DOHH2 (cell line): ENCODE measurements around the gene ACTN1.

Experiments used
- H3F3A ChIP-seq: fragments of 200-600 bp; sonication (generic), shearing (Covaris generic); 2 replicates; pipeline ENCODE4 v1.6.0; 2016; ENCODE audit warnings: antibody characterized with exemption, mild to moderate bottlenecking; ENCODE audit not compliant: control insufficient read depth, insufficient read depth
- H3K27ac ChIP-seq: fragments of 200-600 bp; sonication (generic); 2 replicates; pipeline ENCODE4 v1.5.1; 2014; ENCODE audit warnings: low read depth, mild to moderate bottlenecking, low read length, moderate library complexity
- H3K27me3 ChIP-seq: fragments of 200-600 bp; sonication (generic); 2 replicates; pipeline ENCODE4 v1.6.1; 2014; ENCODE audit warnings: mild to moderate bottlenecking, low read length, mixed read lengths; ENCODE audit not compliant: control insufficient read depth
- H3K36me3 ChIP-seq: fragments of 200-600 bp; sonication (generic); 2 replicates; pipeline ENCODE4 v1.6.1; 2014; ENCODE audit warnings: mild to moderate bottlenecking, low read length, moderate library complexity, mixed read lengths; ENCODE audit not compliant: control insufficient read depth
- H3K4me1 ChIP-seq: fragments of 200-600 bp; sonication (generic); 2 replicates; pipeline ENCODE4 v1.6.1; 2014; ENCODE audit warnings: mild to moderate bottlenecking, low read length, mixed read lengths; ENCODE audit not compliant: control insufficient read depth
- H3K4me2 ChIP-seq: fragments of 200-600 bp; sonication (generic); 2 replicates; pipeline ENCODE4 v1.6.0; 2014; ENCODE audit warnings: mild to moderate bottlenecking, low read length, moderate library complexity
- H3K4me3 ChIP-seq: fragments of 200-600 bp; sonication (generic); 2 replicates; pipeline ENCODE4 v1.5.1; 2014; ENCODE audit warnings: mild to moderate bottlenecking, low read length, mixed read lengths
- H3K79me2 ChIP-seq: fragments of 200-600 bp; sonication (generic); 2 replicates; pipeline ENCODE4 v1.6.1; 2014; ENCODE audit warnings: mild to moderate bottlenecking, low read length, mixed read lengths; ENCODE audit not compliant: control insufficient read depth
- H3K9me2 ChIP-seq: fragments of 200-600 bp; sonication (generic); replicated peaks from 2 replicates; pipeline ENCODE4 v1.6.1; 2014; ENCODE audit warnings: mild to moderate bottlenecking, low read length, mixed read lengths; ENCODE audit not compliant: control insufficient read depth
- H3K9me3 ChIP-seq: fragments of 200-600 bp; sonication (generic); 2 replicates; pipeline ENCODE4 v1.6.1; 2014; ENCODE audit warnings: antibody characterized with exemption, low read length, mixed read lengths; ENCODE audit not compliant: control insufficient read depth, insufficient read depth
- H4K20me1 ChIP-seq: fragments of 200-600 bp; sonication (generic); 2 replicates; pipeline ENCODE4 v1.6.0; 2014; ENCODE audit warnings: low read depth, mild to moderate bottlenecking, antibody characterized with exemption, low read length, moderate library complexity; ENCODE audit not compliant: control insufficient read depth, insufficient read depth
- CTCF ChIP-seq: fragments of 200-600 bp; sonication (generic); IDR thresholded peaks from one replicate; pipeline ENCODE4 v1.5.1; 2014; ENCODE audit warnings: antibody characterized with exemption, mild to moderate bottlenecking, low read depth, low read length; ENCODE audit not compliant: poor library complexity, severe bottlenecking
- EZH2phosphoT487 ChIP-seq: fragments of 200-600 bp; sonication (generic); IDR thresholded peaks from 2 replicates; pipeline ENCODE4 v1.6.1; 2017; ENCODE audit warnings: borderline replicate concordance, mild to moderate bottlenecking, antibody characterized with exemption, low read length, moderate library complexity, mixed read lengths

The ACTN1 gene

DNA sequence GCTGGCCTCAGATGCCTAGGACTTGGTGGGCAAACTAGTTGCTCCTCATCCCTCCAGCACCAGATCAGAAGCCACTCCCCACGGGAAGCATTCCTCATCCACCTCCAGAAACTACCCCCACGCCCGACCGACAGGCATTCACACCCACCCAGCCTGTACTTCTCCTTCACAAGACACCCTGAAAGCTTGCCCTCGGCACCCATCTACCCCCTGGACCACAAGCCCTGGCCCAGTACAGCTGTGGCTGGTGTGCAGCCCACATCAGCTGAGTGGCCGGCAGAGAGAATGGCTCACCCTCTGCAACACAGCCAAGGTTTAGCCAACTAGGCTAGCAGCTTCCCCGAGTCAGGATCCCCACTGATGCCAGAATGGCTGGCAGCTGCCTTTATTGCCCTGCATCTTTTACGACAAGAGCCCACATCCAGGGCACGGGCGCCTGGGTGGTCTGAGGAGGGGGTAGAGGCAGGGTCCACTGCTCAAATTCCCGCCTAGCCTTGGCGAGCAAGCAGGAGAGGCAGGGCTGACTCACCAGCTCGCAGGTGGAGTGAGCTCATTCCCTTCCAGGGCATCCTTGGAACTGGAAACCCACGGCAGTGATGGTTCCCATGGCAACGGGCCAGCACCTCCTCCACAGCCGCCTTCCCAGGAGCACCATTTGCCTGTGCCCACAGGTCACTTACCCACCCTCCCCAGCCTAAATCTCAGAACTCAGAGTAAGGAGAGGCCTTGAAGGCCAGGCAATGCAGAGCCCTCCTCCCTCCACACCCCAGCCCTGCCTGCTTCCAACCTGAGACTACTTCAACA is 17.1 kb downstream of the ACTN1 start:
- no peaks in the 10 kb centered on the region for H3K79me2 ChIP-seq
- no peaks in the 10 kb centered on the region for H3F3A ChIP-seq
- H3K27me3 ChIP-seq = peaks cover 29% of the 10 kb centered on the region
- H3K27ac ChIP-seq = no peak overlapping the region
- no peak overlapping the region for H3K4me2 ChIP-seq
- no peaks in the 10 kb centered on the region for H4K20me1 ChIP-seq
- no peaks in the 10 kb centered on the region for H3K9me2 ChIP-seq
- H3K4me1 ChIP-seq = no peaks in the 10 kb centered on the region
- TF ChIP-seq CTCF = no peak
- TF ChIP-seq EZH2phosphoT487 = no peak
- no peak overlapping the region for H3K4me3 ChIP-seq
- H3K9me3 ChIP-seq = no peaks in the 10 kb centered on the region
- H3K36me3 ChIP-seq = no peaks in the 10 kb centered on the region

DNA sequence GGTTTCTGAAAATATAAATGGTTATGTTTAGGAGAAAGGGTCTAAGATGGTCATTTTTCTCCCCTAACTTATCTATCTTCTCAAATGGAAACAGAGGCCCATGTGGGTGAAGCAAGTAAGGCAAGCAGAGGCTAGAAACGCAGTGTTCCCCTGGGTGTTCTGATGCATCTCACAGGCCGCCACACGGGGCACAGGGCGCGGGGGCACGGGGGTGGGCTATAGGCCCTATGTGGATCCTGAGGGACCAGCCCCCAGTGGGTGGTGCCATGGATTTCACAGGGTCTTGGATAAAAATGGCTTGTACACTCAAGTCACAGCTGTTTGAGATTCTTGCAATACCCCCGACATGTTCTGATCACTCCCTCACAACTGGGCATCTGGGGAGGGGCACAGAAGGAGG is 17.7 kb downstream of the ACTN1 start:
- Histone ChIP-seq H3K79me2 (no peaks in the 10 kb centered on the region), H3K9me3 (no peaks in the 10 kb centered on the region), H3K9me2 (no peaks in the 10 kb centered on the region), H3F3A (no peaks in the 10 kb centered on the region), H3K36me3 (no peaks in the 10 kb centered on the region), H3K4me1 (no peaks in the 10 kb centered on the region), H3K27me3 (peaks cover 28% of the 10 kb centered on the region), H3K4me3 (no peak overlapping the region), H3K27ac (no peak overlapping the region), H3K4me2 (no peak overlapping the region), H4K20me1 (no peaks in the 10 kb centered on the region)
- TF ChIP-seq EZH2phosphoT487 (no peak), CTCF (no peak)

DNA sequence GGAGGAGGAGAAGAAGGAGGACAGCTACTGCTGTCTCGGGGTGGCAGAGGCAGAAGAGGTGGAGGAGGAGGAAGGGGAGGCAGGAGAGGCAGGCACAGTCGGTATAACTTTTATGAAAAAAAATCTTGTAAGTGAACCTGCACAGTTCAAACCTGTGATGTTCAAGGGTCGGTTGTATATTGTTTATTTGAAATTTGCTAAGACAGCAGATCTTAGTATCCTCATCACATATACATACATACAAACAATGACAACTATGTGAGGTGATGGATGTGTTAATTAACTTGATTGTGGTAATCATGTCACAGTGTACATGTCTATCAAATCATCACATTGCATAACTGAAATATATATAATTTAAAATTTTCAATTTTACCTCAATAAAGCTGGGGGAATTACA is 19.0 kb downstream of the ACTN1 start:
- Histone ChIP-seq H4K20me1 (no peaks in the 10 kb centered on the region), H3K4me3 (no peak overlapping the region), H3K4me1 (no peaks in the 10 kb centered on the region), H3K4me2 (no peak overlapping the region), H3K9me3 (no peaks in the 10 kb centered on the region), H3K79me2 (no peaks in the 10 kb centered on the region), H3K36me3 (no peaks in the 10 kb centered on the region), H3K27me3 (peaks cover 30% of the 10 kb centered on the region), H3F3A (no peaks in the 10 kb centered on the region), H3K9me2 (no peaks in the 10 kb centered on the region), H3K27ac (no peak overlapping the region)
- TF ChIP-seq CTCF (no peak), EZH2phosphoT487 (no peak)
